Measurements from ENCODE around the gene PLEKHG4B.

DNA sequence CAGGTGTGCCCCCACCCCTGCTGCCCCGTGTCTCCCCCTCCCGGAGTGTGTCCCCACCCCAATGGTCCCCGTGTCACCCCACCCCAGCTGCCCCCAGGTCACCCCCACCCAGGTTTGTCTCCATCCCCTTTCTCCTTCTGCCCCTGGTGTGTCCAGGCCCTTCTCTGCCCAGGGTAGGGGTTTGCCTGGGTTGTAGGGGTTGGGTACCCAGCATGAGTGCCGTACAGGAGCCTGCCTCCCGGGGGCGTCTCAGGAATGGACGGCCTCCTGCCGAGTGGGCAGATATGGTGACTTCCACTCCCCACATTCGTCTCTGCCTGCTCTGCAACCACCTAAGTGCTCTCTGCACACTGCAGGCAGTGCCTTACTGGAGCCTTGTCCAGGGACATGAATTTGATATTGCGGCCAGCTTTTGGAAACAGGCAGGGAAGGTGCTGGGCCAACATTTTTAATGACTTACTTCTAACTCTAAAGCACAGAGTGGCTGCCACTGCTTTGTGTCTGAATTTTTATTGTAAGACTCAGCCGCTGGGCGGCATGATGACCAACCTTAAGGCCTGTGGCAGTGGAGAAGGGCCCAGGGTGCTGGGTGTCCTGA is 106.0 kb downstream of the PLEKHG4B start:
- TF ChIP-seq, protein P1, sequence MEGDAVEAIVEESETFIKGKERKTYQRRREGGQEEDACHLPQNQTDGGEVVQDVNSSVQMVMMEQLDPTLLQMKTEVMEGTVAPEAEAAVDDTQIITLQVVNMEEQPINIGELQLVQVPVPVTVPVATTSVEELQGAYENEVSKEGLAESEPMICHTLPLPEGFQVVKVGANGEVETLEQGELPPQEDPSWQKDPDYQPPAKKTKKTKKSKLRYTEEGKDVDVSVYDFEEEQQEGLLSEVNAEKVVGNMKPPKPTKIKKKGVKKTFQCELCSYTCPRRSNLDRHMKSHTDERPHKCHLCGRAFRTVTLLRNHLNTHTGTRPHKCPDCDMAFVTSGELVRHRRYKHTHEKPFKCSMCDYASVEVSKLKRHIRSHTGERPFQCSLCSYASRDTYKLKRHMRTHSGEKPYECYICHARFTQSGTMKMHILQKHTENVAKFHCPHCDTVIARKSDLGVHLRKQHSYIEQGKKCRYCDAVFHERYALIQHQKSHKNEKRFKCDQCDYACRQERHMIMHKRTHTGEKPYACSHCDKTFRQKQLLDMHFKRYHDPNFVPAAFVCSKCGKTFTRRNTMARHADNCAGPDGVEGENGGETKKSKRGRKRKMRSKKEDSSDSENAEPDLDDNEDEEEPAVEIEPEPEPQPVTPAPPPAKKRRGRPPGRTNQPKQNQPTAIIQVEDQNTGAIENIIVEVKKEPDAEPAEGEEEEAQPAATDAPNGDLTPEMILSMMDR (IDR thresholded peaks at IDR 0.05): no peak
- no peak for TF ChIP-seq POLR2AphosphoS5 (IDR thresholded peaks at IDR 0.05)
- no peak for TF ChIP-seq POLR2A (IDR thresholded peaks at IDR 0.05)
